Astrocyte of the cerebellum (primary cell): ENCODE data around the gene GMNN.
"Not testable (repeated sequence)": the region's sequence is repeated elsewhere in the genome, so short reads cannot be mapped to it uniquely, and the experiment has no call there.

Experiments
- DNase-seq: peaks from one replicate; pipeline ENCODE4 v3.0.0-alpha.2; 2011; ENCODE audit warnings: low read depth
- H3K4me3 ChIP-seq: 2 replicates; pipeline ENCODE4 v1.5.1; 2011; ENCODE audit warnings: mild to moderate bottlenecking, low read depth, low read length, moderate library complexity
- CTCF ChIP-seq: IDR thresholded peaks from 2 replicates; pipeline ENCODE4 v1.5.1; 2012; ENCODE audit warnings: low read length, low read depth, moderate library complexity, mild to moderate bottlenecking; ENCODE audit errors: missing control alignments
- in situ Hi-C: cut with HindIII; loops from 2 replicates; pipeline ENCODE4 v1.10.0; 2017; ENCODE audit warnings: low sequenced_read_pairs

The GMNN gene

GRCh38 chr6:24761851-24762250 lies 12.9 kb upstream of the GMNN start:
- TF ChIP-seq CTCF, result no peak
- no peak overlapping the region for H3K4me3 ChIP-seq
- no peak for DNase-seq
- in situ Hi-C loops, result no loop called here

- in situ Hi-C loops, result no loop called here
- no peak for TF ChIP-seq CTCF
- H3K4me3 ChIP-seq, result no peak overlapping the region
- no peak for DNase-seq
Observed at GRCh38 chr6:24763578-24763977, 11.2 kb upstream of the GMNN start.

- in situ Hi-C loops, DNase-seq, H3K4me3 ChIP-seq: not testable (repeated sequence)
Observed at GRCh38 chr6:24764833-24765828, 9.6 kb upstream of the GMNN start.

GRCh38 chr6:24765968-24766367 lies 8.8 kb upstream of the GMNN start:
- in situ Hi-C loops, DNase-seq, H3K4me3 ChIP-seq: not testable (repeated sequence)

- peak; percentile 11 for DNase-seq
- TF ChIP-seq CTCF, result peak; percentile 7
- H3K4me3 ChIP-seq, result no peak overlapping the region
- in situ Hi-C loops, result no loop called here
Observed at GRCh38 chr6:24766680-24767462, 7.9 kb upstream of the GMNN start.

GRCh38 chr6:24768361-24768760 lies 6.4 kb upstream of the GMNN start:
- TF ChIP-seq CTCF, result no peak
- peak; percentile 22 for DNase-seq
- in situ Hi-C loops, result no loop called here
- H3K4me3 ChIP-seq, result no peak overlapping the region

- in situ Hi-C loops, result no loop called here
- peak; percentile 23 for DNase-seq
- peak overlapping the region; percentile 100 for H3K4me3 ChIP-seq
- no peak for TF ChIP-seq CTCF
Observed at GRCh38 chr6:24775520-24776058, 852 bp downstream of the GMNN start.
